GM12878 (cell line): Measurements from ENCODE around the gene ERCC2. TPM values are rescaled to one million over a fixed set of nuclear protein-coding genes. Genes with fewer than 3 reads are reported as not detected.

Experiments
- ATAC-seq: fragments of 200-7000 bp; cut with Tn5 transposase; 3 replicates; pipeline ENCODE4 v1.9.1; 2020; ENCODE audit warnings: mild to moderate bottlenecking, moderate library complexity
- BruUV-seq: library from RNA; stranded (reverse); fragments of 400-500 nt; replicated peaks from 2 replicates; lab custom pipeline; 2021; lab: Mats Ljungman, UMichigan
- CTCF ChIA-PET: fragments of 300-600 bp; sonication (Branson Sonifier 250); formaldehyde crosslinking; extraction: SDS; loops from one replicate; lab custom pipeline; 2021; ENCODE audit warnings: inconsistent platforms; lab: Yijun Ruan, JAX
- POLR2A ChIA-PET: fragments of 350-600 bp; formaldehyde crosslinking; extraction: SDS; loops from one replicate; lab custom pipeline; 2021; ENCODE audit warnings: inconsistent platforms; lab: Charles Lee
- RAD21 ChIA-PET: fragments of 300-600 bp; sonication (Branson Sonifier 250); formaldehyde crosslinking; loops from one replicate; lab custom pipeline; 2023; ENCODE audit warnings: antibody characterized with exemption; ENCODE audit not compliant: unreplicated experiment; lab: Charles Lee
- SMC1A ChIA-PET: fragments of 300-600 bp; sonication (Branson Sonifier 250); formaldehyde crosslinking; loops from one replicate; lab custom pipeline; 2023; ENCODE audit not compliant: unreplicated experiment, uncharacterized antibody; lab: Charles Lee
- DNase-seq: peaks from one replicate; pipeline ENCODE4 v3.0.0-alpha.2; 2011; ENCODE audit warnings: low read depth, low spot score
- FAIRE-seq: peaks from 3 replicates; lab custom pipeline; 2011; peaks lifted over from hg19 to GRCh38; lab: Jason Lieb, UNC
- H2AFZ ChIP-seq: 2 replicates; pipeline ENCODE4 v1.6.0; 2011; ENCODE audit warnings: low read depth, low read length, control low read depth; ENCODE audit not compliant: control insufficient read depth
- H3K27ac ChIP-seq: 2 replicates; pipeline ENCODE4 v1.5.1; 2011; ENCODE audit warnings: control low read depth; ENCODE audit not compliant: control insufficient read depth, insufficient read depth
- H3K27me3 ChIP-seq, 2 experiments: replicated peaks in 1 of 2; 2 replicates each; pipeline versions ENCODE4 v1.6.0 to v1.6.1; 2011; ENCODE audit warnings: low read length in 1 of 2; ENCODE audit not compliant: control insufficient read depth in 2 of 2, insufficient read depth in 2 of 2
- H3K36me3 ChIP-seq, 2 experiments: 2 replicates each; pipeline ENCODE4 v1.5.1; 2011; ENCODE audit warnings: low read length in 1 of 2; ENCODE audit not compliant: control insufficient read depth in 2 of 2, insufficient read depth in 2 of 2
- H3K4me1 ChIP-seq: 2 replicates; pipeline ENCODE4 v1.6.1; 2011; ENCODE audit warnings: mild to moderate bottlenecking, low read length, moderate library complexity, mixed read lengths; ENCODE audit not compliant: control insufficient read depth, insufficient read depth
- H3K4me2 ChIP-seq: 2 replicates; pipeline ENCODE4 v1.6.0; 2011; ENCODE audit warnings: control low read depth; ENCODE audit not compliant: control insufficient read depth, insufficient read depth
- H3K4me3 ChIP-seq: fragments of 200-600 bp; sonication (generic); 2 replicates; pipeline ENCODE4 v1.5.1; 2016
- H3K79me2 ChIP-seq: 2 replicates; pipeline ENCODE4 v1.6.0; 2011; ENCODE audit warnings: low read length; ENCODE audit not compliant: control insufficient read depth, insufficient read depth
- H3K9ac ChIP-seq: 2 replicates; pipeline ENCODE4 v1.8.0; 2011; ENCODE audit warnings: low read length, control low read depth, mixed read lengths; ENCODE audit not compliant: control insufficient read depth, insufficient read depth
- H3K9me3 ChIP-seq: replicated peaks from 3 replicates; pipeline ENCODE4 v1.5.1; 2011; ENCODE audit warnings: mild to moderate bottlenecking, low read length; ENCODE audit not compliant: control insufficient read depth, insufficient read depth
- H4K20me1 ChIP-seq: 2 replicates; pipeline ENCODE4 v1.6.0; 2011; ENCODE audit not compliant: control insufficient read depth, insufficient read depth
- EGR1 ChIP-seq, 2 experiments: IDR thresholded peaks; 1 replicate in 1 of 2; 2 replicates in 1 of 2; pipeline ENCODE4 v1.6.1; 2011 to 2012; ENCODE audit warnings: low read depth in 2 of 2, low read length in 2 of 2, borderline replicate concordance in 1 of 2, mild to moderate bottlenecking in 1 of 2, moderate library complexity in 1 of 2
- FOXK2 ChIP-seq: fragments of 450-650 bp; IDR thresholded peaks from 2 replicates; pipeline ENCODE4 v1.6.1; 2017; ENCODE audit warnings: mild to moderate bottlenecking, moderate library complexity
- IKZF2 ChIP-seq, 2 experiments: fragments of 450-650 bp; IDR thresholded peaks; 2 replicates each; pipeline ENCODE4 v1.6.1; 2017; ENCODE audit warnings: mild to moderate bottlenecking in 2 of 2, moderate library complexity in 2 of 2
- NFIC ChIP-seq: IDR thresholded peaks from 2 replicates; pipeline ENCODE4 v1.6.1; 2012; ENCODE audit warnings: low read depth, mild to moderate bottlenecking, inconsistent platforms, low read length, moderate library complexity
- SMC3 ChIP-seq: IDR thresholded peaks from 2 replicates; pipeline ENCODE4 v1.6.1; 2011; ENCODE audit warnings: low read length, improper control_type of control experiment, borderline replicate concordance
- SP1 ChIP-seq: IDR thresholded peaks from one replicate; pipeline ENCODE4 v1.6.1; 2011; ENCODE audit warnings: low read depth, low read length
- TAF1 ChIP-seq: IDR thresholded peaks from 2 replicates; pipeline ENCODE4 v1.6.1; 2011; ENCODE audit warnings: mild to moderate bottlenecking, low read depth, low read length, borderline replicate concordance
- USF2 ChIP-seq: IDR thresholded peaks from 2 replicates; pipeline ENCODE4 v1.6.1; 2011; ENCODE audit warnings: low read depth, low read length, improper control_type of control experiment, borderline replicate concordance
- WRNIP1 ChIP-seq: IDR thresholded peaks from 2 replicates; pipeline ENCODE4 v1.6.1; 2011; ENCODE audit warnings: low read depth, low read length, improper control_type of control experiment, borderline replicate concordance
- WGBS: methylation state at CpG from one replicate; pipeline ENCODE4 v1.1.6; 2016; ENCODE audit warnings: low lambda C conversion rate; ENCODE audit not compliant: insufficient replicate concordance, insufficient coverage; ENCODE audit errors: missing lambda C conversion rate; 5-methylcytosine and 5-hydroxymethylcytosine counted together
- in situ Hi-C: fragments of 300-500 bp; cut with MboI; formaldehyde crosslinking; loops from 9 replicates; pipeline ENCODE4 v1.14.3; 2018; ENCODE audit warnings: mixed read lengths
- intact Hi-C: fragments of 100-400 bp; cut with micrococcal nuclease; formaldehyde crosslinking; loops from one replicate; pipeline ENCODE4 v1.14.2; 2022; ENCODE audit not compliant: unreplicated experiment
- polyA plus RNA-seq, 11 experiments: library from polyadenylated mRNA; depleted of rRNA in 4 of 11; unstranded in 6 of 11; stranded (reverse) in 5 of 11; fragments of >200 nt; fragmentation: Nextera tagmentation in 4 of 11; fragmentation: Illumina TruSeq in 1 of 11; extraction: Ambion mirVana in 4 of 11; extraction: Trizol in 1 of 11; gene quantifications; 1 replicate in 1 of 11; 2 replicates in 10 of 11; pipeline versions ENCODE4 v1.2.1 to v1.2.3, GENCODE V29; 2011 to 2016; ENCODE audit warnings: inconsistent platforms in 2 of 11, missing spikeins in 2 of 11, low read depth in 1 of 11
- total RNA-seq, 4 experiments: library from RNA; depleted of rRNA in 3 of 4; stranded (reverse); fragments of >200 nt in 3 of 4; fragmentation: Illumina TruSeq in 1 of 4; extraction: Trizol in 1 of 4; gene quantifications; 2 replicates each; pipeline versions ENCODE4 v1.2.1 to v1.2.3, GENCODE V29; 2013 to 2021

ERCC2 gene
- total and polyA plus RNA-seq, 10 of the 15 experiments (the other 5 are each of a cell fraction or from before 2014, with no cell fraction given) = 1.3 to 40.1 (median 15.6) TPM

DNA sequence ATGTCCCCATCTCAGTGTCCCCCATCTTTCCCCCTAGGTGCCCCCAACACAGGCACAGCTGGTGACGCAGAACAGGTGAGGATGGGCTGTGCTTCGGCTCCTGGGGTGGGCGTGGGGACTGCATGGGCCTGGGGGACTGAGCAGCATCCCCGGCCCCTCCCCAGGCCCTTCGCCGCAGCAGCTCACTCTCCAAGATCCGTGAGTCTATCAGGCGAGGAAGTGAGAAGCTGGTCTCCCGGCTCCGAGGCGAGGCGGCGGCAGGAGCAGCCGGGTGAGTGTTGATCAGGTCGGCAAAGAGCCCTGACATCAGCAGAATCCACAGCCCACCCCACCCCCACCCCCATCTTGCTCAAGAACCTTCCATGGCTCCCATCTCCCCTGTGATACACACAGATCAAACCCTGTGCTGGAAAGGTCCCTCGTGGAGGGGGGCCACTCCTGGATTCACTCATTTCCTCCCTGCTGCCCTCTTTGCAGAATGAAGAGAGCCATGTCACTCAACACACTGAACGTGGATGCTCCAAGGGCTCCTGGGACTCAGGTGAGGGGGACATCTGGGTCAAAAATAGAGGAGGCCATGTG lies 19.8 kb downstream of the ERCC2 start (continued):
- TF ChIP-seq TAF1 (no peak), SMC3 (no peak), IKZF2 (IDR thresholded peaks at IDR 0.05) (no peak)

GRCh38 chr19:45349430-45349941 lies 20.9 kb downstream of the ERCC2 start:
- WGBS = 79% methylated on average over 17 of the region's 17 CpGs
- ChIA-PET POLR2A (no interaction called here), SMC1A (no interaction called here), RAD21 (no interaction called here), CTCF (no interaction called here)
- Histone ChIP-seq H3K27me3 (no peaks in the 10 kb centered on the region), H3K27ac (no peak overlapping the region), H3K36me3 (peaks cover 0 to 4% of the 10 kb centered on the region in 2 experiments), H3K79me2 (no peaks in the 10 kb centered on the region), H3K9ac (no peak overlapping the region), H2AFZ (no peak overlapping the region), H3K4me2 (no peak overlapping the region), H4K20me1 (no peaks in the 10 kb centered on the region), H3K9me3 (no peaks in the 10 kb centered on the region), H3K4me3 (no peak overlapping the region), H3K4me1 (no peaks in the 10 kb centered on the region)
- in situ Hi-C loops = no loop called here
- FAIRE-seq (no peak), DNase-seq (no peak), ATAC-seq (no peak)
- TF ChIP-seq FOXK2 (no peak), USF2 (no peak), EGR1 (IDR thresholded peaks at IDR 0.05; ENCODE audit: borderline replicate concordance in 1 of 2, low read depth in 2 of 2, low read length in 2 of 2) (no peak), WRNIP1 (no peak), SP1 (no peak), NFIC (no peak)
- intact Hi-C loops = no loop called here
- BruUV-seq = no TSS peak
